Subcutaneous adipose tissue (tissue), 4 donors: ENCODE data around the gene MISP3. TPM values are rescaled to one million over a fixed set of nuclear protein-coding genes. Genes with fewer than 3 reads are reported as not detected.

Experiments
- total RNA-seq, 4 donors: library from RNA; depleted of rRNA; stranded (reverse); fragments of >200 nt; gene quantifications; one replicate each; pipeline ENCODE4 v1.1.0, GENCODE V29; 2016
- TF ChIP-seq, protein P1 (sequence below): fragments of 450-650 bp; IDR thresholded peaks from one replicate; pipeline ENCODE4 v1.5.1; 2016; ENCODE audit warnings: low read depth, mild to moderate bottlenecking, control low read depth, antibody characterized with exemption, moderate library complexity

The MISP3 gene
- total RNA-seq, 4 donors from 2014 or later = 1.3 to 3.7 (median 3.6) TPM; not detected in 1

DNA sequence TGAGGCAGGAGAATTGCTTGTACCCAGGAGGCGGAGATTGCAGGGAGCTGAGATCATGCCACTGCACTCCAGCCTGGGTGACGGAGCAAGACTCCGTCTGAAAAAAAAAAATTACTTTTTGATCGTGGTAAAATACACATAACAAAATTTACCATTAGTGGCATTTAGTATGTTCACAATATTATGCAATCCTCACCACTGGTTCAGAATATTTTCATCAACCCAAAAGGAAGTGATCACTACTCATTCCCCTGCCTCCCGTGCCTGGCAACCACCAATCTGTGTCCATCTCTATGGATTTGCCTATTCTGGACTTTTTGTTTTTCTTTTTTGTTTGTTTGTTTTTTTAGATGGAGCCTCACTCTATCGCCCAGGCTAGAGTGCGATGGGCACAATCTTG is 9.5 kb upstream of the MISP3 start:
- TF ChIP-seq, protein P1, sequence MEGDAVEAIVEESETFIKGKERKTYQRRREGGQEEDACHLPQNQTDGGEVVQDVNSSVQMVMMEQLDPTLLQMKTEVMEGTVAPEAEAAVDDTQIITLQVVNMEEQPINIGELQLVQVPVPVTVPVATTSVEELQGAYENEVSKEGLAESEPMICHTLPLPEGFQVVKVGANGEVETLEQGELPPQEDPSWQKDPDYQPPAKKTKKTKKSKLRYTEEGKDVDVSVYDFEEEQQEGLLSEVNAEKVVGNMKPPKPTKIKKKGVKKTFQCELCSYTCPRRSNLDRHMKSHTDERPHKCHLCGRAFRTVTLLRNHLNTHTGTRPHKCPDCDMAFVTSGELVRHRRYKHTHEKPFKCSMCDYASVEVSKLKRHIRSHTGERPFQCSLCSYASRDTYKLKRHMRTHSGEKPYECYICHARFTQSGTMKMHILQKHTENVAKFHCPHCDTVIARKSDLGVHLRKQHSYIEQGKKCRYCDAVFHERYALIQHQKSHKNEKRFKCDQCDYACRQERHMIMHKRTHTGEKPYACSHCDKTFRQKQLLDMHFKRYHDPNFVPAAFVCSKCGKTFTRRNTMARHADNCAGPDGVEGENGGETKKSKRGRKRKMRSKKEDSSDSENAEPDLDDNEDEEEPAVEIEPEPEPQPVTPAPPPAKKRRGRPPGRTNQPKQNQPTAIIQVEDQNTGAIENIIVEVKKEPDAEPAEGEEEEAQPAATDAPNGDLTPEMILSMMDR = no peak

DNA sequence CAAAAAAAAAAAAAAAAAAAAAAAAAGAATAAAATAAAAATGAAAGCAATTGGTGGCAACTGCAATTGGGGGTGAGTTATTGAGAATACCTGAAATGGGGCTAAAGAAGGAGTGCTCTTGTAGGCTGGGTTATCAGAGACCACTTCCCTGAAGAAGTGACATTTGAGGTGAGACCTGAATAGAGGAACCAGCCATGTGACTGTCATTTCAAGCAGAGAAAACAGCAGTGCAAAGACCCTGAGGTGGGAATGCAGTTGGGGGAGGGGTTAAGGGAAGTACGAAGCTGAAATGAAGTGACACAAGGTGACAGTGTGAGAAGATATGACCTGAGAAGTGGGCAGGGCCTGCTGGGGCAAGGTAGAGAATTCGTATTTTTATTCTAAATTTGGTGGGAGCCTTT is 6.5 kb upstream of the MISP3 start:
- TF ChIP-seq, protein P1 = no peak

DNA sequence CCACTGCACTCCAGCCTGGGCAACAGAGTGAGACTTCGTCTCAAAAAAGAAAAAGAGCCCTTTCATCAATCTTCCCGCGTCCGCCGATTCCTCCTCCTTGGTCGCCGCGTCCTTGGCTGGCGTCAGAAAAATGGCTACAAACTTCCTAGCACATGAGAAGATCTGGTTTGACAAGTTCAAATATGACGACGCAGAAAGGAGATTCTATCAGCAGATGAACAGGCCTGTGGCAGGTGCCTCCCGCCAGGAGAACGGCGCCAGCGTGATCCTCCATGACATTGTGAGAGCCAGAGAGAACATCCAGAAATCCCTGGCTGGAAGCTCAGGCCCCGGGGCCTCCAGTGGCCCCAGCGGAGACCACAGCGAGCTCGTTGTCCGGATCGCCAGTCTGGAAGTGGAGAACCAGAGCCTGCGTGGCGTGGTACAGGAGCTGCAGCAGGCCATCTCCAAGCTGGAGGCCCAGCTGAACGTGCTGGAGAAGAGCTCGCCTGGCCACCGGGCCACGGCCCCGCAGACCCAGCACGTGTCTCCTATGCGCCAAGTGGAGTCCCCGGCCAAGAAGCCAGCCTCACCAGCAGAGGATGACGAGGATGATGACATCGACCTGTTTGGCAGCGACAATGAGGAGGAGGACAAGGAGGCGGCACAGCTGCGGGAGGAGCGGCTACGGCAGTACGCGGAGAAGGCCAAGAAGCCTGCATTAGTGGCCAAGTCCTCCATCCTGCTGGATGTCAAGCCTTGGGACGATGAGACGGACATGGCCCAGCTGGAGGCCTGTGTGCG is 2.1 kb upstream of the MISP3 start:
- TF ChIP-seq, protein P1 = no peak

DNA sequence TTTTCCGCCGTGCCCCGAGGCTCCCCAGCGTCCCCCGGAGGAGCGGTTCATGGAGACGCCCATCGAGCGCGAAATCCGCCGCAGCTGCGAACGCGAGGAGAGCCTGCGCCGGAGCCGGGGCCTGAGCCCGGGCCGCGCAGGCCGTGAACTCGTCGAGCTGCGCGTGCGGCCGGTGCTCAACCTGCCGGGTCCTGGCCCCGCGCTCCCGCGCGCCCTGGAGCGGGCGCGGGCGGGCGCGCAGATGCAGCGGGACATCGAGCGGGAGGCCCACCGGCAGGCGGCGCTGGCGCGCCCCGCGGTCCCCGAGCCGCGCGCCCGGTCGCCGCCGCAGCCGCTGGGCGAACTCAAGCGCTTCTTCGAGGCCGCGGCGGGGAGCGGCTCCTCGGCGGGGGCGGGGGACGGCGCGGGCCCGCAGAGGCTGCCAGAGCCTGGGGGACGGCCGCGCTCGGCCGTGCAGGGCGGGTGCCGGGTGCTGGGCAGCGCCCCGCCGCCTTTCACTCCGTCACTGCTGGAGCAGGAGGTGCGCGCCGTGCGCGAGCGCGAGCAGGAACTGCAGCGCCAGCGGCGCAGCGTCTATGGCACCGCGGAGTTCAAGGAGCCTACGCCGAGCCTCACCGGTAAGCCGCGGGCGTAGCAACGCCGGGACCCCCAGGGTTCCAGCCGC is 807 bp downstream of the MISP3 start:
- TF ChIP-seq, protein P1 = no peak

DNA sequence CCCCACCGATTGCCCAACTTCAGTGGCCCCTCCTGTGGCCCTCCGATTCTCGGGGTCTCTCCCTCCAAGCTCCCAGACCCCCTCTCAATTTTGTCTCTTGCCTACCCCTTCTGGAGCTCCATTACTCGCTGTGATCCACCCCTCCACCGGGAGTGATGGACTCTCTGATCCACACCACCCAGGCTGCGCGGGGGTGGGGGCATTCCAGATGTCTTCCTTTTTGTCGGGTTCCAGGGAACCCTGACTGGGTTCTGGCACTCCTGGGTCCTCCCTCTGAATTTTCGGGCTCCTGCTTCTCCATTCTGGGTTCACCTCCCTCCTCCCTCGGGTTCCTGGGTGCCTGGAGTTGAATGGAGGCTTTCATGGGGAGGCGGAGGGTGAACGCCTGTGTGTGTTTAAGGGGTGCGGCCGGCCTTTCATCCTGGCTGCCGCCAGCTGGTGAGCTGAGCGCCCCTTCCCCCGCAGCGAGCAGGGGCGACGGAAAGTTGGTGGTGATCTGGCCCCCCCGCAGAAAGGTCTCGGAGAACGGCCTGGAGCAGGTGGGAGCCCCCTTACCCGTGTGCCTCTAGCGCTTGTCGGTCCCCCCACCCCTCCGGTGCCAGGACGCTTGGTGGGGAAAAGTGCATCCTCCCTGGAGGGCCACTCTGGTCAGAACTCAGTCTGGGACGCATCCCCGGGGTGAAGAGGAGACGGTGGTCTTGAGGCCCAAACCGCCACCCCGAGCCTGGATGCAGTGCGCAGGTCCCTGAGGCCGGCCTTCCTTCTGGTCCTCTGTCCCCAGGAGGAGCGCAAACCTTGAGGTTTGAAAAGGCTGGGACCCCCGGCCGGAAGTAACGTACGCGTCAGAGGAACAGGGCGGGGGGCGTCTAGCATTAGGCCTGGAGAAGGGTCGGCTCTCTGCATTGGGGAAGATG is 1.6 kb downstream of the MISP3 start:
- TF ChIP-seq, protein P1 = no peak

DNA sequence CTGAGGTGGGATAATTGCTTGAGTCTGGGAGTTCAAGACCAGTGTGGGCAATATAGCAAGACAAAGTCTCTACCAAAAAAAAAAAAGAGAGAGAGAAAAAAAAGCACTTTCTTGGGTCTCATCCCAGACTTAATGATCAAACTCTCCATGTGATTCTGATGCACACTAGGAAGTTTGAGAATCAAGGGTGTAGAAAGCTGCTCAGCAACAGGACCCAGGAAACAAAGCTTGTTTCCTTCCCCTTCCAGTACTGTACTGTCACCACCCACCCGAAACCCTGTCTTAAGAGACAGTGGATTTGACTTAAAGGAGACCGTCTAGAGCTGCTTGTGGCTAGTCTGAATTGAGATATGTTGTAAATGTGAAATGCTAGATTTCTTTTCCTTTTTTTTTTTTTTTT is 5.8 kb downstream of the MISP3 start:
- TF ChIP-seq, protein P1 = no peak
